ENCODE measurements around the gene PLCL1.

DNA sequence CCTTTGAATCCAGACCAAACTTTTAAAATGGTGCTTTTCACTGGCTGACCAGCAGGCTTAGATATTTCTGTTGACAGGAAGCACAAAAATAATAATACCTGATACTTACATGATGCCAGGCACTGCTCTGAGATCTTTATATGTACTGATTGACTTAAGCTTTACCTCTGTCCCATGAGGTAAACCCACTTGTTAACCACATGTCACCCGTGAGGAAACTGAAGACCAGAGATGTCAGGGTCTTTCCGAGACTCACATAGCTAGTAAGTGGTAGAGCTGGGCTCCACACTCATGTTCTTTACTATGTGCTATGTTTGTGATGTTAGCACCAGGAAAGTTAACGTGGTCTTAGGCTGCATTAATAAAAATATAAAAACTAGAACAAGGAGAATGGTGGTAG, 297.7 kb downstream of the PLCL1 start:
- TF ChIP-seq CTCF (IDR thresholded peaks at IDR 0.05) (no peak), POLR2A (IDR thresholded peaks at IDR 0.05) (no peak)

All from prostate gland (tissue), 2 donors.